Retina (tissue), 1 donor: ENCODE data around the gene WNT7A.
"Not testable (repeated sequence)": the region's sequence is repeated elsewhere in the genome, so short reads cannot be mapped to it uniquely, and the experiment has no call there.

Experiments used
- DNase-seq: peaks from one replicate; pipeline ENCODE4 v3.0.0-alpha.2; 2016

Gene WNT7A

GRCh38 chr3:13865106-13865505 is 14.8 kb downstream of the WNT7A start:
- no peak for DNase-seq

DNA sequence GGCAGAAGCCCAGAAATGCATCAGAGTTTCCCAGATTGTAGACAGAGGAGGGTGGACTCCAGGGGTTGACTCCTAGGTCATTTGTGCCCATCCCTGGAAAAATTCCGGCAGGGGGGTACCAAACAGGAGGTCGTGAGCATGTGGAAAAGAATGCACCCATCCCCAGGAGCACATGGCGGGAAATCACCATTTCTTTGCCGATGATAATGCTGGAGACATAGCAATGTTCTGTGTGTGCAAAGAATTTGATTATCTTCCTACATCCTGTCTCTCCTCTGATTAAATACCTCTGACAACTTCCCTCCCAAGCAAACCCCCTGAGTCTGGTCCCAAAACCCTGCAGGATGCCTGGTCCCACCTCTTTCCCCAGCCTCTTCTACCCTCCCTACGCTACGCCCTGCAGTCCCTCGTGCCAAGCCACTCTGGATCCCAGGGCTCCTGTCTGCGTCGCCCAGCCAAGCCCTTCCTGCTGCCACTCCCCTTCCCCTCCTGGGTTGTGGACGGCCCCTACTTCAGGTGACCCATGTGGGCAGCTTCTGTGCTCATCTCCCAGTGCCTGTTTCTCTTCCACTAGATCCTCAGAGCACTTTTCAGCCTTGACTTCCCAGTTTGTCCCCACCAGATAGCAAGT is 15.8 kb downstream of the WNT7A start:
- no peak for DNase-seq

DNA sequence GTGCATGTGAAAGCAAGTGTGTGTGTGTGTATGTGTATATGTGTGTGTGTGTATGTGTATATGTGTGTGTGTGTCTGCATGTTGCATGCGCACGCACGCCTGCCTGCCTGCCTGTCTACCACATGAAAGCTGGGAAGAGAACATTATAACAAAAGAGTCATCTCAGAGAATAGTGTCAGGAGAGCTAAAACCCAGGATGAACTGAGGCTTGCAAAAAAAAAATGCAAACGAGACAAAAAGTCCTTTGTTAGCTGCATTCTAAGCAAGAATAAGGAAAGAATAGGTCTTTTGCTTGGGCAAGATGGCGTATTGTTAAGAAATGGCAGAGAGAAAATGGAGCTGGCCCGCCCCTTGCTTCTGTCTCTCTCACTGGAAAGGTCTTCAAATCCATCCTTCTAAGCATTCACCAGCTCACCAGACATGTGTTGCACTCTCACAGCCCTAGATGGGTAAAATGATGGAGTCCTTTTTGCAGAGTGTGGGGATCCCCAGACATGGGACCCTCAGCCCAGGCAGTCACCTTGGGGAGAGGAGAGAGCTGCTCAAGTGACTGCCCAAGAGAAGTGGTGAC is 16.4 kb downstream of the WNT7A start:
- no peak for DNase-seq

- DNase-seq: no peak
Measured at GRCh38 chr3:13861461-13861860, 18.4 kb downstream of the WNT7A start.

DNA sequence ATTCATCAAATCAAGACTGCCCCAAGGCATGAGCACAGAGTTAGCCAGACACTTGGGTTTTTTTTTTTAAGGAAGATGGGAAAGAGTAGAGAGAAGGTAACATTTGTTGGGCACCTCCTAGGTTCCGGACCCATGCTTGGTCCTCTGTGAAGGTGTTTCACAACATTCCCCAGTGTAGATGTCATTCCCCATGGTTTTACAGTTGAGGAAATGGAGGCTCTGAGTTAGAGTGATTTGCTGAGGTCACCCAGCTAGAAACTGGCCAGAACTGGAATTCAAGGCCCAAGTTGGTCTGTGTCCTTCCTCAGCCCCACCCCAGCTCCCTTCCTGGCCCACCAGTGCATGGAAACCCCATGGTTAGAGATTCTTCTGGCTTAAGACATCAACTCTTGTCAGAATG is 19.9 kb downstream of the WNT7A start:
- no peak for DNase-seq

DNA sequence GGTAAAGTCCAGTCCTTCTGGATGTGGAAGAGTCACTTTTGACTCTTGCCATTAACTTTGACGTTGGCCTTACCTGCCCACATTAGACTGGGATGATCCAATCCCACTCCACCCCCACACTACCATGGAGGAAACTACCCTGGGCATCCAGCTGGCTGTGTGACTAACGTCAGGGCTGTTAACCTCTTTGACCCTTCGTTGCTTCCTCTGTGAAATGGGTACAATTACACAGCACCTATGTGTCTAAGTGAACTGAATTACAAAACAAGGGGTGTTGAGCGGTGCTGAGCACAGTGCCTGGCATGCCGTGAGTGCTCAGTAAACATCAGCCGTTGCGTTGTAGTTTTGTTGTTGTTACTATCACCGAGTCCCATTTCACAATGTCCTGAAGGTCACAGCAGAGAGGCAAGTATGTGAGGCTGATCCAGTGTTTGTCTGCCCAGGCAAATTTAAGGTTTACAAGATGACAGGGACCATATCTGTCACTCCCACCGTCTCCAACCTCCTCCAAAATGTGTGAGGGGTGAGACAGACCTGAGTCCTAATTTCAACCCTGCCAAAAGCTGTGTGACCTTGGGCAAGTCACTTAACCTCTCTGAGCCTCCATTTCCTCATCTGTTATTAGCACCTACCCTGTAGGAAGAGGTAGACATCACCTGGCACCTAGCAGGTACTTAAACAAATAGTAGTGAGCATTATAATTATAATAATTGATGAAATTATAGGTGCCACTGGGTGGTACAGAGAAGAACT is 20.9 kb downstream of the WNT7A start:
- DNase-seq: no peak

DNA sequence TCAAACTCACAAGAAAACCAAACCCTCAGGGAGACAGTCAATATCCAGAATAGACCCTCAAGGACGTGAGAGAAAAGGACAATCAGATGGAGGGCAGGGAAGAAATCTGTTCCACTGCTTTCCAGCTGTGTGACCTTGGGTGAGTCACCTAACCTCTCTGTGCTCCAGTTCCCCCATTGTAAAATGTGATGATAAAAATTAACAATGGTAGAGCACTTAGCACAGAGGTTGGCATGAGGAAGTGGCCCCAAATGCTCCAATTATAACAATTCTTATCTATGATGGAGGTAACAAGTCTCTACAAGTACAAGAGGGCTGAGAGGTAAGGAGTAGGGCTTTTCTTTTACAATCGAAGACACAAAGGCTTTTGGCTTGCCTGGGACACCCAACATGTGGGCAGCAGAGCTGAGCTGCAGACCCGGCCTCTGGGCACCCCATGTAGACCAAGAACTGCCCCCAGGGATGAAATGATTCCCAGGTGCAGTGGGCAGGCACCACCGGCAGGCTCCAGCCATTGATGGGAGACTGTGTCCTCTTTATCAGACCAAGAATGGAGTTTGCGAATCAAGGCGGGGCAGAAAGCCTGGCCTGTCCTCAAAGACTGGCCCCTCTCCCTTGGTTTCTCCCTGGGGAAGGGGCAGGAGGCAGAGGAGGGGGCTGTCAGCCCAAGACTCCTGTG is 22.0 kb downstream of the WNT7A start:
- no peak for DNase-seq

GRCh38 chr3:13856628-13857027 is 23.2 kb downstream of the WNT7A start:
- DNase-seq: not testable (repeated sequence)

- DNase-seq: no peak
Measured at GRCh38 chr3:13856006-13856405, 23.9 kb downstream of the WNT7A start.

DNA sequence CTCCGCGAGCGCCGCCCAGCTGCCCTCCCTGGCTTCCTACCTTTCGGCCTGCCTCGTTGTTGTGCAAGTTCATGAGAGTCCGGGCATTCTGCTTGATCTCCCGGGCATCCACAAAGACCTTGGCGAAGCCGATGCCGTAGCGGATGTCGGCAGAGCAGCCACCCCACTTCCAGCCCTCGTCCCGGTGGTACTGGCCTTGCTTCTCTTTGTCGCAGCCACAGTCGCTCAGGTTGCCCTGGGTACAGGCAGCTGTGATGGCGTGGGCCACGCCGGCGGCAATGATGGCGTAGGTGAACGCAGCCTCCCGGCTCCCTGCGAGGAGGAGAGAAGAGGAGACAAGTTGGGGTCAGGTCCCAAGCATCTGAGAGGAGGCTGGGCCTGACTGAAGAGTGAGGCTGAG is 25.4 kb downstream of the WNT7A start:
- DNase-seq: no peak

DNA sequence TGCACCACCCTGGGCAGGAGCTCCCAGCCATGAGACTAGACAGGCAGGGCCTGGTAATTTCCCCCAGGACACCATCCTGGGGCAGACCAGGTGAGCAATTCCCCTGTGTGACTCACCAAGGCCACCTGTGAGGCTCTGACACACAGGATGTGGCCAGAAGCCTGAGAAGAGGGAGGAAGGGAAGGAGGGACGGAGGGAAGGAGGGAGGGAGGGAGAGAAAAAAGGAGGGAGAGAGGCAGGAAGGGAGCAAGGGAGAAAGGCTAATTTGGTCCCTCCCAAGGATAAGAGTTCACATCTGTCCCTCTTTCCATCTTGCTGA is 25.9 kb downstream of the WNT7A start:
- no peak for DNase-seq

DNA sequence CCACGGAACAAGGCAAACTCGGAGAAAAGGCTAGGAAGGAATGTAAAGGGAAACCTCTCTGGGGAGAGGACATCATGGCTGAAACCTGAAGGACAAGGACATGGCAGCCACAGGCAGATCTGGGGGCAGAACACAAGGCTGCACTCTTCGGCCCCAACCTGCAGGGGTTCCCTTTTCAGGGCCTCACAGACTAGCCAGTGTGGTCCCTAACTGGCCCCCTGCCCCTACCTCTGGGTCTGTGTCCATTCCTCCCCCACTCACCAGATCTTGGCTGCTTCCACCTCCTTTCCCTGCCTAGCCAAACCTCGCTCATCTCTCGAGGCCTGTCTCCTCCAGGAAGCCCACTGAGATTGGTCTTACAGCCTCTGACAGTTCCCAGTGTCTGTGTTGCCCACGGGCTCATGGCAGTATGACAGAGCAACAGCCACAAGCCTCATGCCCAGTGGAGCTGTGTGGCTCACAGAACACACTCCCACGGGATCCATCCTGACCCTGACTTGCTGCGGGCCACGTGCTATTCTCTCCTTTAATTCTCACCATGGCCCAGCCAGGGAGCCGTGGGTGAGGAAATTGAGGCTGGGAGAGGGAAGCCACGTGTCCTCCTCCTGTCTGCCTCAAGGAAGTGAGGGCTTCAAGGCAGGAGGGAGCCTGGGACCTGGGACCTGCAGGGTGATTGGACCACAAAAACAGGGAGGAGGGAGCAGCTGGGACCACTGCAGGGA is 26.5 kb downstream of the WNT7A start:
- DNase-seq: no peak

DNA sequence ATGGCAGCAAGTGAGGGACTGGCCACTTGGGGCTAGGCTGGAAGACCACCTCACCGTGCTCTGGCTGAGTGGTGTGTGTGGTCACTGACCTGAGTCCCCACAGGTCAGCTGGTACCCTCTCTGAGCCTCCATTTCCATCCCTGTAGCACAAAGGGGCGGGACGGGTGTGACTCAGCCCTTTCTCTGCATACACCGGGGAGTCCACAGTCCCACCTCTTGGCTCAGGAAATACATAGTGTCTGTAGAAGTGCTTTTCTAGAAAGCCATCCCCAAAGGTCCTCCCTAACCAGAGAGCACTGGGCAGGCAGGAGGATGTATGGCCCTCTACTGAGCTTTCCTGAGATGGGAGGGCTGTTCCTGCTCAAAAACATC is 27.2 kb downstream of the WNT7A start:
- no peak for DNase-seq

- no peak for DNase-seq
Measured at GRCh38 chr3:13851997-13852637, 27.8 kb downstream of the WNT7A start.

- DNase-seq: no peak
Measured at GRCh38 chr3:13851091-13851849, 28.6 kb downstream of the WNT7A start.

DNA sequence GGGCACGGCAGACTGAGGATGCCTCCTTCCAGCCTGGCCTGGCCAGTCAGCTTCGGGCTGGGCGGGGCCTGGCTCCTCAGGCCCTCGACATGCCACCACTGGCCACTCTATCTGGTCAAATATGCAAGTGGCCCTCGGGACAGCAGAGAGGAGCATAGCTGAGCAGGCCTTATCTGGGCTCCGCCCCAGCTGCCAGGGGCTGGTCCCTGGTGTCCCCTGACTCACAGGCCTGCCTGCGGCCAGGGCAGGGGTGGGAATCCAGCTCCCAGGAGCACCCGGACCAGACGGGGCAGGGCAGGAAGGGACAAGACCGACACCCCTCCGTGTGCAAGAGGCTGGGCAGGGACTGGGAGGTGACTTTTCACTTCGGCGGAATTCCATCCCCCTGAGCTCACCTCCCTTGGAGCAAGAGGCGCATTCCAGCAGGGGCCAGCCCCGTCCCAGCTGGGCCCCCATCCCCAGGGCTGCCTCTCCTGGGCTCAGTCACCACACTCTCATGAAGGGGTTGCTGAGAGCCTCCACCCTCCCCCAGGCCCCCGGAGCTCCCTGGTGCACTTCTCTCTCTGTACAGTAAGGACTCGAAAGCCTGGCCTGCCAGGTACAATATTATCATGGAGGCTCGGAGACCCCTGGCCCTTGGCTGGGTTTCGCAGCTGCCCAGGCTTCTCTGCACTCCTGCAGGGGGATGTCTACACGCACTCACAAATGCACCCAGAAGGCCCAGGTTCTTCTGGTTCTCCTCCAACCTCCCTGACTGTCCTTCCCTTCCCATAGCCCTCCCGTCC is 29.5 kb downstream of the WNT7A start:
- DNase-seq: no peak

- no peak for DNase-seq
Measured at GRCh38 chr3:13849018-13849417, 30.9 kb downstream of the WNT7A start.

GRCh38 chr3:13846716-13847570 is 32.9 kb downstream of the WNT7A start:
- DNase-seq: no peak

DNA sequence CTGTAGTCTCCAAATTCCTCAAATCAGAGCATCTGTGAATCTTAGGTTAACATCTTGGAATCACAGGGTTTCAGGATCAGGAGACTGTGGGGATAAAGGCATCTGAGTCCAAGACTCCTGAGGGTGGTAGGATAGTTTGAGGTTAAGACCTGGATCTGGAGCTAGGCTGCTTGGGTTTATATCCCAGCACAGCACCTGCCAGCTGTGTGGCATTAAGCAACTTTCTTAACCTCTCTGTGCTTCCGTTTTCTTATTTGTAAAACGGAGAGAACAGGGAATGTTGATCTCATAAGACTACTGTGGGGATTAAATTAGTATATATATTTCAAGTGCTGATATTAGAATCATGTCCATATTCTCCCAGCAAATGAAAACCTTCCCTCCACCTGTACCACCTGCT is 33.6 kb downstream of the WNT7A start:
- DNase-seq: no peak

DNA sequence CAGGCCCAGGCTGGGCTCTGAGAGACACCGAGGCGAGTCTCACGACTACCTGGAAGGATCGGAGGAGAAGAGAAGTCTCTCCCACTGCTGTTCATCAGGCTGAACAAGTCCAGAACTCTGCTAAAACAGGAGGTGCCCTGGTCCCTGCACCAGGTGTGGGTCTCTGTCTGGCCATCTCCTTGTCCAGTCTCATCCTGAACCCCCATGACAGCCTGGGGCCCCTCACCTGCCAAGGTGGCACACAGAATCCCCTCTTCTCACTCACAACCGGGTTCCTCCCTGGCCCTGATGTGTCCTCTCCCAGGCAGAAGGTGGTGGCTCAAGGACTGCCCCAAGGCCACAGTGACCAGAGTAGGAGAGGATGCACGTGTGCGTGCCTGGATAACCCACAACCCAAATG is 34.1 kb downstream of the WNT7A start:
- no peak for DNase-seq
